CD4-positive, alpha-beta T cell treated with Interleukin-10 for 1 hour (primary cell): ENCODE results near the gene JDP2.

Source experiments
- DNase-seq: peaks from one replicate; pipeline ENCODE4 v3.0.0-alpha.2; 2020

The JDP2 gene

DNA sequence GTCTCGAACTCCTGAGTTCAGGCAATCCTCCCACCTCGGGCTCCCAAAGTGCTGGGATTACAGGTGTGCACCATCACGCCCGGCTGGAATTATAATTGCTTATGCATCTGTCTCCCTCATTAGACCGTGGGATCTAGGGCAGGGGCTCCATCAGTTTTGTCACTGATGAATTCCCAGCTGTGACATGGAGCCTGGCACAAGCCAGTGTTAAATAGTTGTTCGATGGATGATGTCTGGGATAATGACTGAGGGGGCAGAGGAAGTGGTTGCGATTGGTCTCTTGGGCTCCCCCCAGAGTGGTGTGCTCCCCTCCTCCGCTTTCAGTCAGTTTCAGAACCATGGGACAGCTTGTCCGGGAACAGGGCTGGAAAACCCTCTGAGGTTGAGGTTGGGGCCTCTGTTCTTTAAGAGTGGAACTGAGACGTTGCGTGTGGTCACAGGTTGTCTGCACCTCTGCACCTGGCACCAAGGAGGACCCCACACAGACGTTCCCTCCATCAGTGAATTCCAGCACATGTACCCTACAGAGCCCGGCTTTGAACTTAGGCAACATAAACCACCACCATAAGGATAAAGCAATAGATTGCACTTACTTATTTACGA, 63.7 kb downstream of the JDP2 start:
- DNase-seq, result no peak

DNA sequence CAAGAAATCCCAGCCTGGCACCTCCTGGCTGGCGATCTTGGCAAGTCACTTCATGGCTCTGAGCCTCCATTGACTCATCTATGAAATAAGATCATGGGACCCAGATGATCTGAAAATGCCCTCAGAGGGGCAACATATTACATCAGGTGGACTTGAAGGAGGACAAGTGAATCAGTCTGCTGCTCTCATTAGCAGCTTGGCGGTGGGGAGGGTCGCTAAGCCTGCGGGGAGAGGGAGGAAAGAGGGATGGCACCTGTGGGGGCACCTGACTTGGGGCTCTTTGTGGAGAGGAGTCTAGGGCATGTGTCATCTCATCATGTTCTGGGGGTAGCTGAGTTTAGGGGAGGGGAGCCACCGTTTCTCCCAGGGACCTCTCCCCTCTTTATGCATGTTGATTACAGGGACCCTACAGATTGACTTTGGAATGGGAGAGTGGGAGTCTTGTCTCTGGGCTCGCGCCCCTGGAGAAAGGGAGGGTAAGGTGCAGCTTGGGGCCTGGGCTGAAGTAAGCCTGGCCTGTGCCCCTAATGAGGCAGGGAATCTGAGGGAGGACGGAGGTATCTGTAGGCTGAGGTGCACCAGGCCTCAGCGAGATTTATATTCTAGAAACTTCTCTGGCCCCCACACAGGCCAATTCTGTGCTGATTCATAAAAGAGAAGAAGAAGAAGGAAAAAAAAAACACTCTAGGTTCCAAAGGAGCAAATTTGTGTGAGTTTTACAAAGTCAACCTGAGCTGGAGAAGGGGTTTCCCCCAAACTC, 65.2 kb downstream of the JDP2 start:
- no peak for DNase-seq

DNA sequence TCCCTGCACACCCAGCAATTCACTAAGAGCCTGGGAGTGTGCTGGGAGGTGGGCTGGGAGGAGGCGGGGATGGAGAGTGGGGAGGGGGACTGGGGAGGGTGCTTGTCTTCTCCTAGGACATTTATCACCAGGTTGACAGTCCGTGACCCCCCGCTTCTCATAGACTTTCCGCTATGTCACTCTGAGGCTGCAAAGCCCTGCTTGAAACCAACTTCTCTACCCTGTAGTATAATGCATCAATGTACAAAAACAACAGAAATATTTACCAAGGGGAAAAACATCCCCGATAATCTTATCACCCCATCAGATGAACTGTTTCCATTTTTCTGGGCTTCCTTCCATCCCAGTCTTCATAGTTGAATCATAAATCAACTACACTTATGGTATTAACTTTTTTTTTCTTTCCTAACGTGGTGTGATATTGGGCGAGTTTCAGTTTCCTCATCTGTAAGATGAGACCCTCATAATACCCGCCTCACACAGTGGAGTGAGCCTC, 65.8 kb downstream of the JDP2 start:
- DNase-seq, result no peak

DNA sequence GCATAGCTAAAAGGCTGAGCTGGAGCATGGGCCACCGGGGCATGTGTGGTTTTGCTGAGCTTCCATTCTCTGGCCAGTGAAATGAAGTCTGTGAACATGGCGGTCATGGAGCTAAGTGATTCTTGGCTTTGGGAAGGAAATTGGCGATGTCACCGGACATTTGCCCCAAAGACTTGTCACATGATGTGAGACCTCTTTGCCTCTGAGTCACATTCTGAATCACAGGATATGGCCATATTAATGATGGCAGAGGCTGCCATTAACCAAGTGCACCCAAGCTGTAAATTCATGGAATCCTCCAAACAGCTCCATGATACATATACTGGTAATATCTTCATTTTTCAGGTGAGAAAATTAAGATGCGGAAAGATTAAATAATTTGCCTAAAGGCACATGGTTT, 67.1 kb downstream of the JDP2 start:
- no peak for DNase-seq

- no peak for DNase-seq
Measured at GRCh38 chr14:75495399-75495798, 67.6 kb downstream of the JDP2 start.

GRCh38 chr14:75495882-75496281, 68.1 kb downstream of the JDP2 start:
- no peak for DNase-seq

GRCh38 chr14:75496755-75497154, 68.9 kb downstream of the JDP2 start:
- no peak for DNase-seq

DNA sequence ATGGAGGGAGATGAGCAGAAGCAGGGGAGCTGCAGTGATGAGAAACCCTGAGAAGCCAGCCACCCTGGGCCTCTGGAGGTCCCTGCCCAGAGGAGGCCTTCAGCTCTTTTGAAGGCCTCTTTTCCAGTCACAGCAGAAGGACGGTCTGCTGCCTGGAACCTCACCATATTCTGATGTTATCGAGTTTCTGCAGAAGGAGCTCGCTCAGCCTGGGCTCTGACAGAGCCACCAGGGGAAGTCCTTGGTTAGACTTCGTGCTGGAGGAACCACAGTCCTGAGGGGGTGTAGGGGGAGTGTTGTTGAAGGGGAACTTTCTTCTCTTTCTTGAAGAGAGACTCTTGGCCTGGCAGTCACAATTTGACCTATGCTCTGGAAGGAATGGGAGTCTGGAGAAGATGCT, 69.4 kb downstream of the JDP2 start:
- DNase-seq, result peak; percentile 24

DNA sequence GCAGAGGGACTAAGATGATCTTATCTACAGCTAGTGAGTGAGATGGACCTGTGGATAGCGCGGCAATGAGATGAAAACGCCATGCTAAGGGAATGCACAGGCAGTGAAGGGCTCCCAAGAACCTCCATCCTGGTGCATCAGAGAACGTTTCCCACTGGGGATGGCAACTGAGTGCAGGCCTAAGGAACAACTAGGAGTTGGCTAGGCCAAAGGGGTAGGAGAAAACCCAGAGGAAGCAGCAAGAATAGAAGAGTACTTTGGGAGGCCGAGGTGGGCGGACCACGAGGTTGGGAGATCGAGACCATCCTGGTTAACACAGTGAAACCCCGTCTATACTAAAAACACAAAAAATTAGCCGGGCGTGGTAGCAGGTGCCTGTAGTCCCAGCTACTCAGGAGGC, 69.9 kb downstream of the JDP2 start:
- no peak for DNase-seq

GRCh38 chr14:75499084-75499875, 71.5 kb downstream of the JDP2 start:
- DNase-seq, result no peak

DNA sequence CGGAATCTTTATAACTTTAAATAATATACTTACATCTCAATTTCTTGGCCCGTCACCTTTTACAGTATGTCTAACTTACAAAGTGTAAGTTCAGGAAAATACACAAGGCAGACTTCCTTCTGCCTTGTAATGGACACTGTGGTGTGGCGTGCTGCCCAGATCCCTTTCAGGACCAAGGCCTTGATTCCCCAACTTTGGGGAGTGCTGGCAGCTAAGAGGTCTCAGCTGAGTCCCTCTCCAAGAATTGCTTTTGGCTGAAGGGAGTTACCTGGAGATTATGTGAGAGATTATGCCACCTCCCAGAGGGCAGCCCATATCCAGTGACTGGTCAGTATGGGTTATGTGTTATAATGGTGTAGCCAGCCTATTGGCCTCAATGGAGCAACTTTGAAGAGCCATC, 73.3 kb downstream of the JDP2 start:
- no peak for DNase-seq

GRCh38 chr14:75504411-75504810, 76.6 kb downstream of the JDP2 start:
- DNase-seq, result no peak

- DNase-seq, result no peak
Measured at GRCh38 chr14:75506930-75507329, 79.1 kb downstream of the JDP2 start.

GRCh38 chr14:75510547-75510946, 82.7 kb downstream of the JDP2 start:
- DNase-seq, result no peak

DNA sequence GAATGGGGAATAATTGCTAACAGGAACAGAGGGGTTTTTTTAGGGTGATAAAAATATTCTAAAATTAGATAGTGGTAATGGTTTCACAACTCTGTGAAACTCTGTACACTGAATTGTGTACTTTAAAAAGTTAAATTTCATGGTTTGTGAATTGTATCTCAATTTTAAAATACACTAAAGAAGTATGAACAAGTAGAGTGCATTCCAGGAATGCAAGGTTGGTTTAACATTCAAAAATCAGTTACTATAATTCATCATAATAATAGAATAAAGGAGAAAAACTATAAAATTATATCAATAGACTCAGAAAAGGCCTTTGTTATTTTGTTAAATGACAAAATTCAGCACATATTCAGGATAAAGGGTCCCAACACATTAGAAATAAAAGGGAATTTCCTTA, 83.4 kb downstream of the JDP2 start:
- DNase-seq, result no peak

- peak; percentile 76 for DNase-seq
Measured at GRCh38 chr14:75513911-75514672, 86.3 kb downstream of the JDP2 start.

- peak; percentile 71 for DNase-seq
Measured at GRCh38 chr14:75514673-75515628, 87.1 kb downstream of the JDP2 start.

GRCh38 chr14:75515629-75515996, 87.8 kb downstream of the JDP2 start:
- no peak for DNase-seq

GRCh38 chr14:75518625-75519024, 90.8 kb downstream of the JDP2 start:
- peak; percentile 70 for DNase-seq

GRCh38 chr14:75519394-75519793, 91.6 kb downstream of the JDP2 start:
- no peak for DNase-seq

- no peak for DNase-seq
Measured at GRCh38 chr14:75519826-75520728, 92.3 kb downstream of the JDP2 start.
